OCI-LY3 (cell line): ENCODE results near the gene ADM5.

ENCODE experiments used
- CTCF ChIP-seq: fragments of 200-600, 300-600 bp; sonication (generic); IDR thresholded peaks from 2 replicates; pipeline ENCODE4 v1.5.1; 2014; ENCODE audit warnings: antibody characterized with exemption, low read length, low read depth
- EZH2phosphoT487 ChIP-seq: fragments of 200-600 bp; shearing (Covaris generic); IDR thresholded peaks from 2 replicates; pipeline ENCODE4 v1.6.1; 2018; ENCODE audit warnings: antibody characterized with exemption, mixed run types, low read depth

GRCh38 chr19:49679771-49680413, 9.5 kb upstream of the ADM5 start:
- no peak for TF ChIP-seq CTCF
- TF ChIP-seq EZH2phosphoT487: no peak
